ENCODE measurements around the gene STK39.

STK39 gene

GRCh38 chr2:168009900-168010299 is 237.5 kb downstream of the STK39 start:
- H3K9ac ChIP-seq (ENCODE audit: low read depth, low read length), result no peak overlapping the region
- no peak overlapping the region for H2AFZ ChIP-seq (ENCODE audit: low read depth, low read length)
- peaks cover 5% of the 10 kb centered on the region; the same call in 1 of the 2 replicates for H3K36me3 ChIP-seq (ENCODE audit: insufficient read depth, low read length)
- no peak for DNase-seq
- TF ChIP-seq EZH2 (IDR thresholded peaks at IDR 0.05; ENCODE audit: borderline replicate concordance, low read depth, low read length, severe bottlenecking), result no peak
- no peak for TF ChIP-seq CTCF (IDR thresholded peaks at IDR 0.05; ENCODE audit: borderline replicate concordance, extremely low read depth, low read length, poor library complexity, severe bottlenecking)
- H4K20me1 ChIP-seq (ENCODE audit: insufficient read depth, low read length), result peaks cover 45% of the 10 kb centered on the region
- H3K79me2 ChIP-seq (ENCODE audit: insufficient read depth, low read length), result no peaks in the 10 kb centered on the region
- no peaks in the 10 kb centered on the region for H3K27me3 ChIP-seq (ENCODE audit: insufficient read depth, low read length, poor library complexity)
- H3K9me3 ChIP-seq (ENCODE audit: insufficient read depth, low read length, severe bottlenecking), result no peaks in the 10 kb centered on the region
- H3K27ac ChIP-seq (ENCODE audit: low read length), result no peak overlapping the region
- peaks cover 21% of the 10 kb centered on the region for H3K4me1 ChIP-seq (ENCODE audit: insufficient read depth, low read length)
- no peak overlapping the region for H3K4me2 ChIP-seq (ENCODE audit: insufficient read depth, low read length)
- ATAC-seq (ENCODE audit: insufficient read depth, low read depth), result no peak
- no peak overlapping the region for H3K4me3 ChIP-seq (ENCODE audit: low read depth in 1 of 2, low read length in 2 of 2)

- peaks cover 15% of the 10 kb centered on the region for H3K4me1 ChIP-seq (ENCODE audit: insufficient read depth, low read length)
- no peak overlapping the region for H3K27ac ChIP-seq (ENCODE audit: low read length)
- no peaks in the 10 kb centered on the region for H3K27me3 ChIP-seq (ENCODE audit: insufficient read depth, low read length, poor library complexity)
- ATAC-seq (ENCODE audit: insufficient read depth, low read depth) (no peak), DNase-seq (no peak)
- H3K36me3 ChIP-seq (ENCODE audit: insufficient read depth, low read length), result peaks cover 5% of the 10 kb centered on the region; the same call in 1 of the 2 replicates
- H3K4me3 ChIP-seq (ENCODE audit: low read depth in 1 of 2, low read length in 2 of 2), result no peak overlapping the region
- H3K9ac ChIP-seq (ENCODE audit: low read depth, low read length), result no peak overlapping the region
- no peak overlapping the region for H2AFZ ChIP-seq (ENCODE audit: low read depth, low read length)
- no peak overlapping the region for H3K4me2 ChIP-seq (ENCODE audit: insufficient read depth, low read length)
- H3K9me3 ChIP-seq (ENCODE audit: insufficient read depth, low read length, severe bottlenecking), result no peaks in the 10 kb centered on the region
- no peaks in the 10 kb centered on the region for H3K79me2 ChIP-seq (ENCODE audit: insufficient read depth, low read length)
- TF ChIP-seq EZH2 (IDR thresholded peaks at IDR 0.05; ENCODE audit: borderline replicate concordance, low read depth, low read length, severe bottlenecking) (no peak), CTCF (IDR thresholded peaks at IDR 0.05; ENCODE audit: borderline replicate concordance, extremely low read depth, low read length, poor library complexity, severe bottlenecking) (no peak)
- peaks cover 39% of the 10 kb centered on the region for H4K20me1 ChIP-seq (ENCODE audit: insufficient read depth, low read length)
These were observed 238.7 kb downstream of the STK39 start for GRCh38 chr2:168008646-168009195.

GRCh38 chr2:168006498-168006897 is 240.9 kb downstream of the STK39 start:
- Histone ChIP-seq H2AFZ (ENCODE audit: low read depth, low read length) (no peak overlapping the region), H3K9ac (ENCODE audit: low read depth, low read length) (no peak overlapping the region), H3K36me3 (ENCODE audit: insufficient read depth, low read length) (peaks cover 1% of the 10 kb centered on the region; the same call in 1 of the 2 replicates), H3K4me1 (ENCODE audit: insufficient read depth, low read length) (peaks cover 12% of the 10 kb centered on the region), H3K79me2 (ENCODE audit: insufficient read depth, low read length) (no peaks in the 10 kb centered on the region), H3K4me2 (ENCODE audit: insufficient read depth, low read length) (no peak overlapping the region), H3K4me3 (ENCODE audit: low read depth in 1 of 2, low read length in 2 of 2) (no peak overlapping the region), H3K9me3 (ENCODE audit: insufficient read depth, low read length, severe bottlenecking) (no peaks in the 10 kb centered on the region), H3K27me3 (ENCODE audit: insufficient read depth, low read length, poor library complexity) (no peaks in the 10 kb centered on the region), H3K27ac (ENCODE audit: low read length) (no peak overlapping the region), H4K20me1 (ENCODE audit: insufficient read depth, low read length) (peaks cover 28% of the 10 kb centered on the region)
- DNase-seq (no peak), ATAC-seq (ENCODE audit: insufficient read depth, low read depth) (no peak)
- TF ChIP-seq EZH2 (IDR thresholded peaks at IDR 0.05; ENCODE audit: borderline replicate concordance, low read depth, low read length, severe bottlenecking) (no peak), CTCF (IDR thresholded peaks at IDR 0.05; ENCODE audit: borderline replicate concordance, extremely low read depth, low read length, poor library complexity, severe bottlenecking) (no peak)
